Measurements from ENCODE around the gene TNRC6A. TPM values are rescaled to one million over a fixed set of nuclear protein-coding genes. Genes with fewer than 3 reads are reported as not detected.

The TNRC6A gene
- total and polyA plus RNA-seq, 4 donors, result 9.3 to 42.3 (median 22.9) TPM

- no peak overlapping the region for H3K9ac ChIP-seq (ENCODE audit: low read depth in 1 of 2, low read length in 2 of 2)
- 69% methylated on average over 11 of the region's 11 CpGs for WGBS
- H3K27me3 ChIP-seq (ENCODE audit: control insufficient read depth in 4 of 4, insufficient read depth in 4 of 4, low read length in 3 of 4), result no peaks in the 10 kb centered on the region
- no peaks in the 10 kb centered on the region for H3K36me3 ChIP-seq (ENCODE audit: control insufficient read depth in 4 of 4, insufficient read depth in 3 of 4, low read depth in 1 of 4, low read length in 3 of 4)
- H3K4me1 ChIP-seq (ENCODE audit: control insufficient read depth in 4 of 4, insufficient read depth in 4 of 4, low read length in 3 of 4), result peaks cover 0 to 5% (median 3%) of the 10 kb centered on the region in 4 donors
- H3K9me3 ChIP-seq (ENCODE audit: control insufficient read depth in 4 of 4, low read length in 3 of 4), result no peaks in the 10 kb centered on the region
- H3K4me3 ChIP-seq (ENCODE audit: low read depth in 1 of 3, low read length in 3 of 3), result no peak overlapping the region
- H3K27ac ChIP-seq (ENCODE audit: low read depth in 1 of 2, low read length in 2 of 2), result peak overlapping the region; percentile 3 to 54
- TF ChIP-seq TAF1 (conservative IDR thresholded peaks at IDR 0.05), result no peak
- peak; percentile 97 for TF ChIP-seq SP1 (IDR thresholded peaks at IDR 0.05)
- no peak for TF ChIP-seq GABPA (IDR thresholded peaks at IDR 0.05 in 1 of 2, conservative IDR thresholded peaks at IDR 0.05 in 1 of 2)
- peak; percentile 36 for TF ChIP-seq CTCF (IDR thresholded peaks at IDR 0.05; ENCODE audit: low read depth, low read length, missing input control)
- TF ChIP-seq HNF4G (IDR thresholded peaks at IDR 0.05), result peak; percentile 74
- peak; percentile 61 for TF ChIP-seq YY1 (IDR thresholded peaks at IDR 0.05)
- TF ChIP-seq, protein P1, sequence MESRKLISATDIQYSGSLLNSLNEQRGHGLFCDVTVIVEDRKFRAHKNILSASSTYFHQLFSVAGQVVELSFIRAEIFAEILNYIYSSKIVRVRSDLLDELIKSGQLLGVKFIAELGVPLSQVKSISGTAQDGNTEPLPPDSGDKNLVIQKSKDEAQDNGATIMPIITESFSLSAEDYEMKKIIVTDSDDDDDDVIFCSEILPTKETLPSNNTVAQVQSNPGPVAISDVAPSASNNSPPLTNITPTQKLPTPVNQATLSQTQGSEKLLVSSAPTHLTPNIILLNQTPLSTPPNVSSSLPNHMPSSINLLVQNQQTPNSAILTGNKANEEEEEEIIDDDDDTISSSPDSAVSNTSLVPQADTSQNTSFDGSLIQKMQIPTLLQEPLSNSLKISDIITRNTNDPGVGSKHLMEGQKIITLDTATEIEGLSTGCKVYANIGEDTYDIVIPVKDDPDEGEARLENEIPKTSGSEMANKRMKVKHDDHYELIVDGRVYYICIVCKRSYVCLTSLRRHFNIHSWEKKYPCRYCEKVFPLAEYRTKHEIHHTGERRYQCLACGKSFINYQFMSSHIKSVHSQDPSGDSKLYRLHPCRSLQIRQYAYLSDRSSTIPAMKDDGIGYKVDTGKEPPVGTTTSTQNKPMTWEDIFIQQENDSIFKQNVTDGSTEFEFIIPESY (IDR thresholded peaks at IDR 0.05), result peak; percentile 60
- TF ChIP-seq JUND (IDR thresholded peaks at IDR 0.05), result peak; percentile 97 to 99
- TF ChIP-seq FOXA1 (IDR thresholded peaks at IDR 0.05), result no peak
- TF ChIP-seq, protein P2, sequence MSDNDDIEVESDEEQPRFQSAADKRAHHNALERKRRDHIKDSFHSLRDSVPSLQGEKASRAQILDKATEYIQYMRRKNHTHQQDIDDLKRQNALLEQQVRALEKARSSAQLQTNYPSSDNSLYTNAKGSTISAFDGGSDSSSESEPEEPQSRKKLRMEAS (IDR thresholded peaks at IDR 0.05), result peak; percentile 46
- TF ChIP-seq NR2F2 (IDR thresholded peaks at IDR 0.05), result peak; percentile 94
- peak; percentile 91 to 97 for TF ChIP-seq RXRA (IDR thresholded peaks at IDR 0.05)
- TF ChIP-seq REST (IDR thresholded peaks at IDR 0.05), result peak; percentile 49
- peak; percentile 81 to 87 for TF ChIP-seq HNF4A (conservative IDR thresholded peaks at IDR 0.05)
- peak in 1 of 2 donors; percentile 67 for TF ChIP-seq EGR1 (IDR thresholded peaks at IDR 0.05; ENCODE audit: low read depth in 2 of 2)
- TF ChIP-seq, protein P3, sequence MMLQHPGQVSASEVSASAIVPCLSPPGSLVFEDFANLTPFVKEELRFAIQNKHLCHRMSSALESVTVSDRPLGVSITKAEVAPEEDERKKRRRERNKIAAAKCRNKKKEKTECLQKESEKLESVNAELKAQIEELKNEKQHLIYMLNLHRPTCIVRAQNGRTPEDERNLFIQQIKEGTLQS (IDR thresholded peaks at IDR 0.05), result peak; percentile 93
- peak; percentile 53 for TF ChIP-seq FOXA2 (IDR thresholded peaks at IDR 0.05)
- TF ChIP-seq RAD21 (IDR thresholded peaks at IDR 0.05), result peak; percentile 62 to 65
- DNase-seq (ENCODE audit: low spot score), result no peak
Measured at GRCh38 chr16:24700549-24701392, 28.7 kb upstream of the TNRC6A start.

All from liver (tissue), 9 donors.